HG03520 (cell line): ENCODE measurements around the gene PTGS2.

Experiments used
- ATAC-seq: cut with Tn5 transposase; IDR thresholded peaks from one replicate; pipeline ENCODE4 v1.9.1; 2021; ENCODE audit warnings: mild to moderate bottlenecking, moderate library complexity; ENCODE audit not compliant: unreplicated experiment

The PTGS2 gene

DNA sequence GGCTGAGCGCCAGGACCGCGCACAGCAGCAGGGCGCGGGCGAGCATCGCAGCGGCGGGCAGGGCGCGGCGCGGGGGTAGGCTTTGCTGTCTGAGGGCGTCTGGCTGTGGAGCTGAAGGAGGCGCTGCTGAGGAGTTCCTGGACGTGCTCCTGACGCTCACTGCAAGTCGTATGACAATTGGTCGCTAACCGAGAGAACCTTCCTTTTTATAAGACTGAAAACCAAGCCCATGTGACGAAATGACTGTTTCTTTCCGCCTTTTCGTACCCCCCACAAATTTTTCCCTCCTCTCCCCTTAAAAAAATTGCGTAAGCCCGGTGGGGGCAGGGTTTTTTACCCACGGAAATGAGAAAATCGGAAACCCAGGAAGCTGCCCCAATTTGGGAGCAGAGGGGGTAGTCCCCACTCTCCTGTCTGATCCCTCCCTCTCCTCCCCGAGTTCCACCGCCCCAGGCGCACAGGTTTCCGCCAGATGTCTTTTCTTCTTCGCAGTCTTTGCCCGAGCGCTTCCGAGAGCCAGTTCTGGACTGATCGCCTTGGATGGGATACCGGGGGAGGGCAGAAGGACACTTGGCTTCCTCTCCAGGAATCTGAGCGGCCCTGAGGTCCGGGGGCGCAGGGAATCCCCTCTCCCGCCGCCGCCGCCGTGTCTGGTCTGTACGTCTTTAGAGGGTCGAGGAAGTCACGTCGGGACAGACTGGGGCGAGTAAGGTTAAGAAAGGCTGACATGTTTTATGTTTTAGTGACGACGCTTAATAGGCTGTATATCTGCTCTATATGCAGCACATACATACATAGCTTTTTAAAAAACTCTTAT is at the start of gene PTGS2:
PTGS2 (minus strand) TSS at position 179 of the 817 bp plus-strand sequence; CDS start at position 46, 133 bp downstream.
- peak; percentile 94 for ATAC-seq

DNA sequence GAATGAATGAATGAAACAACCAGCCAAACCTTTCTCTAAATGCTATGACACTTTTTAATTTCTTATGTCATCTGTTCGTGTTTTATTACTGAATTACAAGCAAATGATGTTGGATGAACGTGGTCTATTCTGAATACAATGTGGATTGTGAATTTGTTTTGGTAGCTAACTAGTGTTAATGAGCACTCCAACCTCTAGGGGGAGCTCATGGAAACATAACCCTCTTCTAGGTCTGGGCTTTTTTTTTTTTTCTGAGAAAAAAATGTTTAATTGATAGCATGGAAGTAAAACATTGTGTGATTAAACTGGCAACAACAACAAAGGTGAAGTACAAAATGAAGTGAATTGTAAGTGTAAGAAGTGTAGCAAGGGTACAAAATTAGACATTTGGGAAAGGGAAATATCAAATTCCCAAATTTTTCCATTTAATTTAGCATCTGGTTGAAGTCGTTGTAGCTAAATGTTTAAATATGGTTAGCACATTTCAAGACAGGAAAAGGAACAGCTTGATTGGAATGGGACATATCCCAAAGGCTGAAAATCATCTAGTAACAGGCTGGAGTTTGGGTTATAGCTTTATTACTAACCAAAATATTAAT is 42.6 kb upstream of the PTGS2 start:
- no peak for ATAC-seq

DNA sequence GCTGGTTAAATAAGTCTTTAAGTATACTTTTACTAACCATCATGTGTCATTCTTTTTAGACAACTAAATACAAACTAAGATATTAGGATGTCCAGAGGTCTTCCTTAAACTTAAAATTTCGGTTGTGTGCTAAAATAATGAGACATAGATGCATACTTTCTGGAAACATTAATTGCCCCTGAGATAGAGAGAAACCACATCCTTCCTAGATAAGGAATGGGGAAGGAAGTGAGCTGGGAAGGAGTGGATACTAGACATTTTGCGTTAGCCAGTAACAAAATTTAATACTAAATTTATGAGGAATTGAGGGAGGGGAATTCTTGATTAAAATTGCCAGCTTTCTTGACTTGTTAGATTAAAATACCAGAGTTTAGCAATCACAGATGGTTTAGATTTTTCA is 37.1 kb upstream of the PTGS2 start:
- ATAC-seq, result no peak

DNA sequence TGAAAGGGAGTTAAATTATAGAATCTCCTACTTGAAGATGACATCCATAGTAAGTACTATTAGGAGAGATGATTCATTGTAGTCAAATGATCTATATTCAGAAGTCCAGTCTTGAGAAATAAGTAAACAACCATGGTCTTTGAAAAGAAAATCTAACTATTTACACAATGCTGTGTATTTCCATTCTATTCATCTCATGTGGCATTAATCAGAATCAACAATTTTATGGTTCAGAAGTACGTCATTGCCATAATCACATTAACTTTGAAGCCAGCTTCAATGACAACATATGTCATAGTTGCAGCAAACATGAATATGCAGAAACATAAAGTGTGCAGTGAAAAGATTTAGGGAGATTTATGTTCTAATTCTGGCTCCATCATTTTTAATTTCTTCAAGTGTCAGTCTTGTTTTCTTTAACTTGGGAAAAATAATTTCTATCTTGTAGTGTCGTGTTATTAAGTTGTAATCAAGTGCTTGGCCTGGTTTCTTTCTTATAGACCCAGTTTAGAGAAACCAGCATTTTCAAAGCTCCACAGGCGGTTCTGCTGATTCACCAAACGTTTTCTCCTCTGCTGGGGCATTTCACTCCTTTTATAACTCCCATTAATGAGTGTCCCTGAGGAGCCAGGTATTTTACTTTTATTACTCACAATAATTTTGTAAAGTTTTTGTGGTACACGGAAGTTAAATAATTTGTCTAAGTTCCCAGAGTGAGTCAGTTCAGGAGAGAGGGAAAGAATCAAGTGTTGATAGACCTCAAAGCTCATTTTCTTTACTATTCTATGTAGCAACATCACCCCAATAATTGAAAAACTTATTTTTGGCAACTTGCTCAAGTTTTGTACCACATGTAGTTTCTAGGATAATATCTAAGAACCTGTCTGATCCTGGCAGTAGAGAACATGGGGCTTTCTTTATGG is 35.9 kb upstream of the PTGS2 start:
- ATAC-seq, result no peak

DNA sequence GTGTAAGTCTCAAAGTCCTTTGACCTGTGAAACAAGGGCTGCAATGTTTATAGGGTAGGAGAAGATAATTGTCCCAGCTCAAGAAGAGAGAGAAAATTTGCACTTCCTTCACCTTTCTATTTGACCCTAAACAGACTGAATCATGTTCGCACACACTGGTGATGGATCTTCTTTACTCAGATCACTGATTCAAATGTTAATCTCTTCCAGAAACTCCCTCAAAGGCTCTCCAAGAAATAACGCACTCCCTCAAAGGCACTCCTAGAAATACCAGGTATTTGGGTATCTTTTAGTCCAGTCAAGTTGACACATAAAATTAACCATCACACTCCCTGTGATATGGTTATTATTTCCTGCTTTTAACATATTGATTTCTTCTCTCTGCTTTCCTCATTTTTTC is 30.5 kb upstream of the PTGS2 start:
- ATAC-seq, result no peak

DNA sequence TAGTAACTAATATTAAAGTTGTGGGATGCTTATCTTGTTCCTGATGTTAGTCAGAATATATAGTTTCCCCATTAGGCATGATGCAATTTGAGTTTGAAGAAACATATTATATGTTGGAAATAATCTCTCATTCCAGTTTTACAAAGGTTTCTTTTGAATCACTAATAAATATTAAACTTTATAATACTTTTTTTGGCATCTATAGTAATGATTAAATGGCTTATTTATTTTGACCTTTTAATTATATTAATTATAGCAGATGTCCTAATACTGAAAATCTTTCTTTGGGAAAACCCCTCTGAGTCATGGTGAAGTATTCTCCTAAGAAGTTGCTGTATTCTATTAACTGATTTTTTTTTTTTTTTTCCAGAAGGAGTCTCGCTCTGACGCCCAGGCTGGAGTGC is 28.5 kb upstream of the PTGS2 start:
- no peak for ATAC-seq

DNA sequence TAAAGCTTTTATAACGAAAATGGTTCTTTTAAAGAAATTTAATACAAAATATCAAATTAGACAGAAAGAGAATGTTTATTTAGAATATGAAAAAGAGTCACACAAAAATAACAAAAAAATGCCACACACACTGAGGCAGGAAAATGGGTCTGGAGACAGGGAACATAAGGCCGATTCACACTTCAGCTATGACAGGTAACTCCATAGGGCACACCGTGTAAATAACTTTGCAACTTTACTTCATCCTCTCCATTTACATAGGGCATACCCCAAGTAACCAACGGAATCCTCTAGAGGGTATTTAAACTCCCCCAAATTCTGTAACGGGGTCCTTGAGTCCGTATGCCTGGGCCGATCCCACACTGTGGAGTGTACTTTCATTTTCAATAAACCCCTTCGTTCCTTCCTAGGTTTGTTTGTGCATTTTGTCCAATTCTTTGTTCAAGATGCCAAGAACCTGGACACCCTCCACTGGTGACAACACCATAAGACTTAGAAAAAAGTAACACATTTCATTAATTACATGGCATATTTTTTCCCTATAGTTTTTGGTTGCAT is 23.1 kb upstream of the PTGS2 start:
- no peak for ATAC-seq

DNA sequence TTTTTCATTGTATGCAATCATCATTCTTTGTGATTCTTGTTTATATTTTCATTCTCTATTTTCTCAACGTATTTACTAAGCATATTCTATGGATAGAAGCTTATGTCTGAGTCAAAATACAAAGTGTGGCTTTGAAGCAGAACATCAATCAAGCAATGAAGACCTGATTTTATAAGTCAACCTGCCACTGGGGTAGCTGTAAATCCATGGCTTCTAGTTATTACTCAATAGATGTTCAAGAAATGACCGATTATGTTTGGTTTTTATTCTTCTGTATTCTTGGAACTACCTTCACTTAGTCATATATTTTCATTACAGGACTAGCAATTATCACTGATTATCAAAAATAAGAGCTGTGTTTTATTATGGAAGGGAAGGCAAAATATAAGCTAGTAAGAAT is 20.5 kb upstream of the PTGS2 start:
- no peak for ATAC-seq

DNA sequence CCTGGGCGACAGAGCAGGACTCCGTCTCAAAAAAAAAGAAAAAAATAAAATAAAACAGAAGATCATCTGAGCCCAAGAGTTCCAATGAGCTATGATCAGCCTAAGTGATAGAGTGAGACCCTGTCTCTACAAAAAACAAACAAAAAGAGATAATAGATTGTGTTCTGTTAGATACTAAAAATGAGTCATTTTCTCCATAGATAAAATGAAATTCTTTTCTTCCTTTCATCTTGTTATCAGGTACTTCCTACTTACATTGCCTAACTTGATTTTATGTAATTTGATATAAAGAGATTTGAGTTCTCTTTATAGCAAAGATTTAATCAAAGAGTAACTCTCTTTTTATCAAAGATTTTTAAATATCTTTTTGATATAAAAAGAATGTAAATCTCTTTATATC is 19.3 kb upstream of the PTGS2 start:
- no peak for ATAC-seq

DNA sequence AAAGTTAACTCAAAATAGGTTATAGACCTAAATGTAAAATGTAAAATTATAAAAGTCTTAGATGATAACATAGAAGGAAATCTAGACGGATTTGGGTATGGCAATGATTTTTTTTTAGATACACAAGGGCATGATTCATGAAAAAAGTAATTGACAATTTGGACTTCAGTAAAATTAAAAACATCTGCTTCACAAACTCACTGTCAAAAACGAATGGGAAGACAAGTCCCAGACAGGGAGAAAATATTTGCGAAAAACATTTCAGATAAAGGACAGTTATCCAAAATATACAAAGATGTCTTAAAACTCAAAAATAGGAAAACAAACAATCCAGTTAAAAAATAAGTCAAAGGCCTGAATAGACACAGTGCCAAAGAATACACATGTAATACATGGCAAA is 9.7 kb upstream of the PTGS2 start:
- ATAC-seq, result no peak

DNA sequence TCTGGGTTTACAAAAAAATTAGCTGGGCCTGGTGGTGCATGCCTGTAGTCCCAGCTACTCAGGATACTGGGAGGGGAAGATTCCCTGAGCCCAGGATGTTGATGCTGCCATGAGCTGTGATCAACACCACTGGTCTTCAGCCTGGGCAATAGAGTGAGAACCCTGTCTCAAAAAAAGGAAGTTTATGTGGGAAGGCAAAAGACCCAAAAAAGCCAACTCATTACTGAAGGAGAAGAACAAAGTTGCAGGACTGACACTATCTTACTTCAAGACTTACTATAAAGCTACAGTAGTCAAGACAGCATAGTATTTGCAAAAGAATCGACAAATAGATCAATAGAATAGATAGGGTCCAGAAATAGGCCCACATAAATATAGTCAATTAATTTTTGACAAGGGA is 9.2 kb upstream of the PTGS2 start:
- ATAC-seq, result no peak

DNA sequence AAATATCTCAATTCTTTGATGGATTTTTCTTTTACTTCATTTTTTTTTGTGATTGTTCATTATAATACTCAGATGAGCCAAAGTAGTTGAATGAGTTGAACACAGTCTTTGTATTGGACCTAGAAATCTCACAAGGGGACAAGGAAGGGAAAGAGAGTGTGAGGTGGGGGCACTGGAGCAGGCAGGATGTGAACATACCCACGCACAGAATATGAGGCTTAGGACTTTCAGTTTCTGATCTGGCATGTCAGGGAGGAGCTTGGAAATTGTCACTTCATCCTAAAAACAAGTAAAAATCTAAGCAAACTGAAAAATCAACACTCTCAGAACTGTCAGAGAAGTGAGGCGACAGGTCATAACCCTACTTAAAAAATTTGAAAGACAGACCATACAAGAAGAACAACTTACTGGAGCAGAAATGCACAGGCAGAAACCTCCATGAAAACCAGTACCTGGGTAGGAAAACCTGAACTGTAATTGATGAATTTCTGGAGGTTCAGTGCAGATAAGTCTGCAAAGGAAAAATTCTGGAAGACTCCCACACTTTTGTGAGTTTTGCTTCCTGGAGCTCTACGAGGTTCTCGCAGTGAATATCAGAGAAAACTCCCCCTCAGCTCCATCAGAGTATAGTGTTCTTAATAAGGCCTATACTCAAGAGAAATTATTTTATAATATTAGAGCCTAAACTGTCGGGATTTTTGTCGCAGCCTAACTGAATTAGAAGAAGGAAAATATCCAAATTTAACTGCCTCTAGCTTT is 3.6 kb upstream of the PTGS2 start:
- ATAC-seq, result no peak

DNA sequence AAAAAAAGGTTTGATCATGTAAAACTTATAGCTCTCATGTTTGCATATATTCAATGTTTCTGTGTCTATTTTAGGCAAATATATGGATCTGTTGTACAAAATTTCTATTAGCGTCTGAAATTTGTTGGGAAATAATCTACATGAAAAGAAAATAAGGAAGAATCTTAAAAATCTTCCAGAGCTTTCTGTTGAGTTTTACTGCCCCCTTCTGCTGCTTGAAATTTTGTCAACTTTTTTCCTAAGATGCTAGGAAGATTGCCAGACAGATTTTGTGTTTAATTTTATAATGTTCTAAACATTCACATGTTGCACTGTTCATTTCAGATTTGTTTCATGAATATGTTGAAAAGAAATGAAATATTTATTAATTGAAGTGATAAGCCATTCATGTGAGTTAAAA is 2.5 kb upstream of the PTGS2 start:
- ATAC-seq, result no peak

DNA sequence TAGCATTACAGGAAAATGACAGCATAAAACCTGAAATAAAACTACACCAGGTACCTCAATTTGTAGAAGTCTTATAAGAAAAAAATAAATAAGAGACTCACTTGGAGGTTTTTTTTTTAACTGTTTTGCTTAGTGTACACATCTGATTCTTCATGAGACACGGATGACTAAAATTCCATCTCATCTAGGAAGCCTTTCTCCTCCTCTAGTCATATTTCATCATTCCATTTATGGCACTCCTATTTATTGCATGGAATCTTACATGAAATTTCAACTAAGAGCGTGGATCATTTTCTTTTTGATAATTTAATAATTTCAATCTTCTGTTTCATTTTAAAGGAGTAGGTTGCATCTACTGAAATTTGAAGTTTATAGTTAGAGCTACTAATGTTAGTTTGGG is 1.6 kb upstream of the PTGS2 start:
- no peak for ATAC-seq

DNA sequence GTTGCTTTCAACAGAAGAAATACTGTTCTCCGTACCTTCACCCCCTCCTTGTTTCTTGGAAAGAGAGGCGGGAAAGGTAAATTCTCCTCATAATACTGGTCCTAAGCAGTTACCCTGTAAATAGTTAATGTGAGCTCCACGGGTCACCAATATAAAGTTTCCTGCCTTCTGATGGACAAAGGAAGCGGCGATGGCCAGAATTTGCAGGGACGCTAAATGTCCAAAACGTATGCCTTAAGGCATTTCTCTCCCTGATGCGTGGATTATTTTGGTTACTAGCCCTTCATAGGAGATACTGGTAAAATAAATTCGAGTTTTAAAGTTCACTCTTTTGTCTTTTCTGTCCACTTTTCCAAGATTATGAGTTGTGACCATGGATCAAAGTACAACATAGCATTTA is 898 bp upstream of the PTGS2 start:
- peak; percentile 2 for ATAC-seq

DNA sequence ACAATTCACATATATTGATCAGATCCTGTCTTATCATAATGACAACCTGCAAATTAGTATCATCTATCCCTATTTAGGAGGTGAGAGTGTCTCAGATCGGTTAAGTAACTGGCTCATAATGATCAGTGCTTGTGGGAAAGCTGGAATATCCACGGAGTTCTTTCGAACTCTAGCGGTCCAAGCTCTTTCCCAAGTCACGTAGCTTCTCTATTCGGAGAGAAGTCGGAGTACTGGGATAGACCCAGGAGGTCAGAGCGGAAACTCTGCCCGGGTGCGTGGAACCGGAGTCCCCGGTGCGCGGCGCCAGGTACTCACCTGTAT is 339 bp downstream of the PTGS2 start:
- no peak for ATAC-seq

DNA sequence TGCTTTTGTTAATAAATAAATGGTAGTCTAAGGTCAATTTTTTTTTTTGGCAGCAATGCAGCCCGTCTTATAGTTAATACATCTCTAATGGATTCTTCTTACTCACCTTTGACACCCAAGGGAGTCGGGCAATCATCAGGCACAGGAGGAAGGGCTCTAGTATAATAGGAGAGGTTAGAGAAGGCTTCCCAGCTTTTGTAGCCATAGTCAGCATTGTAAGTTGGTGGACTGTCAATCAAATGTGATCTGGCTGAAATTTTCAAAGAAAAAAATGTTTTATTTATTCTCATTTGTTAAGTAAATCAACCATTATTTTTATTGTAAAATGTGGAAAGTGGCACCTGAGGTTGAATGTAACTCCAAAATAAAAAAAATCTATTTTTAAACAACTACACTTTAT is 2.1 kb downstream of the PTGS2 start:
- no peak for ATAC-seq

DNA sequence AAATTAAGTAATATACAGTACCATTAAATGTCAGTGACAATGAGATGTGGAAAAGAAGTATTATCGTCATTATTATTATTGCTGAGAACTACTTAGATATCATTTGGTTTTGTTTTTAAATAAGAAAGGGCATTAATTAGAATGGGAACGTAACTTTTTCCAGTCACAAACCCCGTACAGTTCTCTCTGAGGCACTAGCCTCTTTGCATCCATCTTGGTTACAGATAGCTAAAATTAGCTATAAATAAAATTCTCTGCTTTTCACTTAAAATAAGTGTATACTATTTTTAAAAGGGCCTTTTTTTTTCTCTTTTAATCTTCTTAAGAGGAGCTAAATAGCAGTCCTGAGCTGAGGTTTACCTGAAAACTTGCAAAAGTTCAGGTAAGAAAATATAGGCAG is 7.6 kb downstream of the PTGS2 start:
- ATAC-seq, result no peak

DNA sequence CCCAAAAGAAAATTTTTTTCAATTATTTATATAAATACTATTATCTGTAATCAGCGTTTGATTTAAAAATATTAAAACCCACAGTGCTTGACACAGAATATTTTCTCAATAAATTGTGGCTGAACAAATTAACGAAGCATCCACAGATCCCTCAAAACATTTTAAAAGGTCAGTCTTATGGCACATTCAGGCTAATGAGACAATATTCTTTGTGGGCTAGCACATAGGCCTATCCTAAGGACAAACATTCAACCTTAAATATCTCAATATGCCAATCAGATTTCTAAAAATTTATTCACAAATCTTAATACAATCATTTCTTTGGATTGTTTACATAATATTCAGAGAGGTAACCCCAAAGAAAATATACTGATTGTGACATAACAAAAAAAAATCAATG is 8.1 kb downstream of the PTGS2 start:
- no peak for ATAC-seq

DNA sequence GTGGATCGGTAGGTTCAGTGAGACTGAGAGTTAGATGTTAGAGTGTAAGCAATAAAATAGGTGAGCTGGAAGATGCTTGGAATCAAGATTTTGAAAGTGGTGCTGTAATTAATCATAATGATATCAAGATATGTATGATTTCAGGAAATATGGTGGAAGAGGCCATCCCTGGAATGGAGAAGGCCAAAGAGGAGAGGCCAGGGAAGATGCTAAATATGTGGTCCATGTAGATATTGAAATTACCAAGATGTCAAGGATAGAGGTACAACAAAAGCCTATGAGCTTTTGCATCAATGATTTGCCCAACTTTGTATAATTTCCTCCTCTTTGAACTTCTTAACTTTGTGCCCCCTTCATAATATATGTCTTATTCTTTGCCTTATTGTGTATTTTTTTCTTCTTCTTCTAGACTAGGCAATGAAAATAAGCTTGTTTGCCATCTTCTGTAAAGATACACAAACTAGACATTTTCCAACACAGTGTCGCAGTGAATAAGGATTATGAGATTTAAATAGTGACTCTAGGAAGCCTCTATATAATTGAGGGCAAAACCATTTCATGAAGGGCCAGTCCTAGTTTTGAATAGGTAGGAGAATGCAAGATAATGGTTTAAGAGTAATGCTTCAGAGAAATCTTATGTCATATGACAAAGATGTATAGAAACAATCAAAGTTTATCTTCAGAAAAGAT is 8.9 kb downstream of the PTGS2 start:
- ATAC-seq, result no peak
